ENCODE data around the gene RGS6.

The RGS6 gene

DNA sequence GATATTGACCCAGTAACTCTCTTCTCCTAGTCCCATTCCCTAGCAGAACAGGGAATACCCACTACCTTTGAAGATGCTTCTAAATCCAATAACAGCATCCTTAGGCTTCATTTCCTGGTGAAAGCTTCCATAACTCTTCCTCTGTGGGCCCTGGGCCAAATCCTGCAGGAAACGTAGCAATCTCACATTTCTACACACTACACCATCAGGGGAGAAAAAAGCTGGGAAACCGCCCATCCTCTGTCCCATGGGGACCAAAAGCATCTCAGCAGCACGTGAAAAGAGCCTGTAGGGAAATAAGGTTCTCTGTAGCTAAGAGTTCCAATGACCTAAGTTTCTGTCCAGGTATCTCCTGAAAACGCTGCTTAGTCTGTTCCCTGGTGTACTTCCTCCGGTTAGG is 621.4 kb downstream of the RGS6 start:
- DNase-seq (ENCODE audit: low read depth) = no peak

DNA sequence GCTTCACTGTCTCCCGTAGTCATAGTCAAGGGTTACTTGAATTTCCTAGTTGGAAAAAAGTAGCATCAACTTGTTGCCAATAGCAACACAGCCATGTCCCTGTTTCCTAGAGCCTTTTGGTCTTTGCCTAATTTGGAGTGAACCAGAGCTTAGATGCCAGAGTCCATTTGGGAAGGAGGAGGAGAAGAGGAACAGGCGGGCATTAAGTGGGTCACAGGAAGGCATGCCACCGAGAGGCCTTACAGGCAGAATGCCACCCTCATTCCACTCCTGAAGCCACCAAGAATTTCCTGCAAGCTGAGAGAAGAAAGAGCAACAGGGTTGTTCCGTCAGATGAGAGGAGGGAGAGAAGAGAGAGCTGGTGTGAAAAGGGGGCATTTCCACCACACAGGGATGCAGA is 622.2 kb downstream of the RGS6 start:
- DNase-seq (ENCODE audit: low read depth) = no peak

DNA sequence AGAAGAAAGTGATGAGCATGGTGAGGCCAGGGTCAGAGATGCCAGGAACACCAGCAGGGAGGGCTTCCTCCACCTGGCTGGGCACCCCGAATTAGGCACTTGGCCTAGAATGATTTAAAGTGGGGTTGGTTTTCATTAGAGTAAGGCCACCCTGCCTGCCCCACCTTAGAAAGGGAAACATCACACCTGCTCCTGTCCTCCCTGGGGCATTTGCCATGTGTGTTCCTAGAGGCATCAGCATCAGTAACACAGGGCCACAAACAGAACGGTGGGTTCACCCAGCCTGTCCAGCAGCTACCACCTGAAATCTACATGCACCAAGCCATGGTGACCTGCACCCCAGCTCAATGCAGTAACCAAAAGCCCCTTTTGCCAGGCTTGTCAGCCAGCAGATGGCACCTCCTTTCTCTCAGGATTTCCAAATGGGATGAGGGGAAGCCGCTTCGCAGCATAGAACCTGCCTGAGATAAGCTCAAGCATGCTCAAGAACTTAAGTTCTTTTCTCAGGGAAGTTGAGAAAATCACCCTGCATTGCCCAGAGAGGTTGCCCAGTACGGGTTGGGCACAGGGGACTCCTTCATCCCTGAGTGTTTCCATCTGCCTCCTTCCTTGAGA is 622.9 kb downstream of the RGS6 start:
- DNase-seq (ENCODE audit: low read depth) = no peak

DNA sequence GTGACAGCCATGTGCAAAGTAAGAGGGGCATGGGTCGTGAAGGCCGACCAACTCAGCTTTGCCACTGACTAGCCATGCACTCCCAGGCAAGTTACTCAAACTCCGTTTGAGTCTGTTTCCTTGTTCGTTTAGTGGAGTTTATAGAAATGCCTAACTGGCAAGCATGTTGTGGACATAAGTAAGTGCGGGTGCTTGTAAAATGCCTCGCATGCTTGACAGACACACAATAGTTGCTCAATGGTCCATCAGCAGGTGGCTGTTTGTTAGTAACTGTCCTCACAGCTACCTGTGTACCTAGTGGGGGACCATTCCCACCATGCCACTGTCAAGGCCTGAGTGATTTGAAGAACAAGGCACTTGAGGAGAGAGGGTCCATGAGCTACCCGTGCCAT is 623.4 kb downstream of the RGS6 start:
- no peak for DNase-seq (ENCODE audit: low read depth)

DNA sequence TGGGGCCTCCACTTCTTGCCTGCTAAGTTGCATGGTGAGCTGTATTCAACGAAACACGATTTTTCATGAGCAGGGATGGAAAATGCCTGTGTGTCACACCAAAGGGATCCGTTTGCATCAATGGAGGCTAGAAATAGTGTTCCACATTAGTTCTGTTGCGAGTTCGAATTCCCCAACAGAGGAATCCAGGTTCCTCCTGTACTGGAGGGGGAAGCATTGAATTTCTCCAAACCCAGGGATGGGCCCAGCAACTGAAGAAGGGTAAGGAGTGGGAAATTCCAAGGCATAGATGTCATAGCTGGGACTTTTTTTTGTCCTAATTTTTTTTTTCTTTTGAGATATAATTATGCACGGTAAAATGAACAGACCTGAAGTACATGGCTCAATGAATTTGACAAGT is 625.4 kb downstream of the RGS6 start:
- DNase-seq (ENCODE audit: low read depth) = no peak

DNA sequence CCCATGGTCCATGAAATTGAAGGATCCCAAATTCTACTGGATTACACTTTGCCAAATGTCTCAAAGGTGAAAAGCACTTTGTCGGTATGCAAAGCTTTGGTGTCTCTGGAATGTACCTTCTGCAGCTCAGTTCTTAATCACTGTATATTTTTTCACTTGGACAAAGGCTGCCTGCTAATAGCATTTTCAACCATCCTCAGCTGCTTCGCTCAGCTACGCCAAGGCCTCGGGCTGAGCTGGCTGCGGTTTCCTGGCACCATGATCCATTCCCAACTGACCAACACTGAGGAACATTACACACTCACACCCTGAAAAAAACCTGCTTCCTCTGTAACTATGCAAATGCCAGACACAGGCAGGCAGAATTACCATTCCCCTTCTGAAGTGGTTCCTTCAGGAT is 626.5 kb downstream of the RGS6 start:
- no peak for DNase-seq (ENCODE audit: low read depth)

DNA sequence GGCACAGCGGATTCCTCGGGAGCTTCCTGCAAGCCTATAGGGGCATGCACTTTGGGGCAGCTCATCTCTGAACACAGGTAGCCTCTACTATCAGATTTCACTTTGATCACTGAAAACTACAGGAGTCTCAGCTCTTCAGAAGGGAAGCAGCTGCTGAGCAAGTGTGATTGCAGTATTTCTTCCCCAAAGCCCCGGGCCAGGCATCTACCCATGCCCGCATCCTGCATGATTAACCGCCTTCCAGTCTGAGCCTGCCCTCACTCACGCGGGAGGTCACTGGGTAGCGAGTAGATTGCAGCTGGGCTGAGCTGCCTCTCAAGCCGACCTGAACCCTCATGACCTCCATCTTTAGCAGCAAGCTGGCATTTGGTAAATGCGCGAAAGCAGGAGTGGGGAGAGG is 627.0 kb downstream of the RGS6 start:
- no peak for DNase-seq (ENCODE audit: low read depth)

DNA sequence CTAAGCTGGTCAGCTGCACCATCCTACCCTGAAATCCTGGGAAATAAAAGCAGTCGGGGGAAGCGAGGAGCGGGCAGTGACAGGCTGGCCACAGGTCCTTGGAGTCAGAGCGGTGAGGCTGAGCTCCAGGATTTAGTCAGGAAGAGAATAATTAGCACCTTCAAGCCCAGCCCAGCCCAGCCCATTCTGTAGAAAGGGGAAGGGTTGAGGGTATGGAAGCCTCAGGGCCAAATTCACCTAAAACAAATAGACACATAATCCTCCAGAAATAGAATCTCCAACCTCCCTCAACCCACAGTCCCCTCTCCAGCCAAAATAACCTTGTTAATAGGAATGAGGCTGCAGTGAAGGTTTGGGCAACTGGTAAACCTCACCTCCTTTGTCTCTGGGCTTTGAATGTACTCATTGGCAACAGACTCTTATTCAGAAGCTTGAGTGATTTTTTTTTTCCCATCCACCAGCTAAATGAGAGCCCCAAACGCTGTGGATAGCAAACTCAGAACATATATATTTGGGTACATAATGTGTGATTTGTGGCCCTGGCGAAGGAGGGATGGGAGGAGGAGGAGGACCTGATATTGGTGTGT is 627.5 kb downstream of the RGS6 start:
- DNase-seq (ENCODE audit: low read depth) = no peak

DNA sequence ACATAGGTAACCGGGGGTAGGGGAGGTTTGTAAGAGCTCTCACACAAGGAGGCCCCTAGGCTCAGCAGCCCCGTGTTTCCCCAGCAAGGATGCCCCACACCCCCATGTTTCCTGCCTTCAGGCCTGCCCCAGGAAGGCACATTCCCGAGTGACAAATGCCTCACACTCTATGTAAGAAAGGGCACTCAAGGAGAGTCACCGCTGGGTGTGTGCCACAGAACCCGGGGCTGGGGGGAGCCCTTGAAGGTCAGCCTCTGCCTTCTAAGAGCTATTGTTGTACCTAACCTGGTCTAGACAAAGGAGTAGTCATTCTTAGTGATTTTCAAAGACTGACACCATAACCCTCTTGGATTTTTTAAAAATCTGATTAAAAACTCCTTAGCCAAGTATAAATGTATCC is 628.1 kb downstream of the RGS6 start:
- no peak for DNase-seq (ENCODE audit: low read depth)

DNA sequence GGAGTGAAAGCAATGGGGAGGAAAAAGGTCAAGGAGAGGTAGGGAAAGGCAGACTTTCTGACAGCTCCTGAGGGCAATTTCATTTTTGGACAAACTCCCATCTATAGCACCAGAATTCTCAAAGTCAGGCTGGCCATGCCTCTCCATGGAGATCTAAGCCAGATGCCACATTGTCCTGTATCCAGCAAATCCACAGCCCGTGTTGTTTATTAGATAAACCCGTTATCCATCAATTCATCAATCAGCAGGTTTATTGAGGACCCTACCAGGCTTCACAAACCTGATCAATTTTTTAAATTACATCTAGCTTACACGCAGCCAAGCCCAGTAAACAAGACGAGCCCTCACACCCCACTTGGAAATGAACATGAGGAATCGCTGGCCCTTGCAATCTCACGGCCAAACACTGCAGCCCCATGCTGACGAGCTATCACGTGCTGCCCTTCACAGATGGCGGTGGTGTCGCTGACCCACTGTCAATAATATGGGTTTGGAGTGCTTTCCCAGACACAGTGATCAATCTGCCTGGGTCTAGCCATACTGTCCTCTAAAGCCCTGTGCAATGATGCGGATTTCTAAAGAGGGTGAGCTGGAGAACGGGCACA is 628.8 kb downstream of the RGS6 start:
- no peak for DNase-seq (ENCODE audit: low read depth)

DNA sequence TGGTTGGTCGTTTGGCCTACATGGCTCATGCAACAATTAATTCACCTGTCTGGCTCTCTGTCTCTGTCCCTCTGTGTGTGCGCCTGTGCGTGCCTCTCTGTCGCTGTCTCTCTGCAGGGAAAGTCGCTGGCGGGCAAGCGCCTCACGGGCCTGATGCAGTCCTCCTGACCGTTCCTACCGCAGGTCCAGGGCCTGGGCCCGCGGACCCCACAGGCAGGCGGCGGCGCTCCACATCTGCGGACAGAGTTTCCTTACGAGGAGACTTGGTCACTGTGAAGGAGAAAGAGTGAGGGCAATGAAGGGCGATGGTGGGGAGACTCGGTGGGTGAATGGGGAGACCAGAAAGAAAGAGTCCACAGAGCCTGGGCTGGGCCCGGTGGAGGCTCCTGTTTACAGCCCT is 630.1 kb downstream of the RGS6 start:
- no peak for DNase-seq (ENCODE audit: low read depth)

DNA sequence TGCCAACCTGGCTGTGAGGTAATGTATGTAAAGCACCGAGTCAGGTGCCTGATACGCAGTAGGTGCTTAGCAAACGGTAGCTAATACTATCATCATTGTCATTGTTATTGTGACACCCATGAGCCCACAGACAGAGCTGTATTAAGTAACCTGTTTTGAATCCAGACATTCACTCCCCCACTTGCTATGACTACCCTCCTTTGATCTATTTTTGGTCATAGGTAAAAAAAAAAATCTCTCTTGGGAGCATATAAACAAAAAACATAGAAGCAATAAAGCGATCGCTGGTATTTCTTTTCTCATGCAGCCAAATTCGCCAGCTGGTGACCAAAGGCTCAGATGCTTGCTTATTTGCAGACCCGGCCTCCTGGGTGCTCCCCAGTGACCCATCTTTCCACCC is 631.4 kb downstream of the RGS6 start:
- no peak for DNase-seq (ENCODE audit: low read depth)

DNA sequence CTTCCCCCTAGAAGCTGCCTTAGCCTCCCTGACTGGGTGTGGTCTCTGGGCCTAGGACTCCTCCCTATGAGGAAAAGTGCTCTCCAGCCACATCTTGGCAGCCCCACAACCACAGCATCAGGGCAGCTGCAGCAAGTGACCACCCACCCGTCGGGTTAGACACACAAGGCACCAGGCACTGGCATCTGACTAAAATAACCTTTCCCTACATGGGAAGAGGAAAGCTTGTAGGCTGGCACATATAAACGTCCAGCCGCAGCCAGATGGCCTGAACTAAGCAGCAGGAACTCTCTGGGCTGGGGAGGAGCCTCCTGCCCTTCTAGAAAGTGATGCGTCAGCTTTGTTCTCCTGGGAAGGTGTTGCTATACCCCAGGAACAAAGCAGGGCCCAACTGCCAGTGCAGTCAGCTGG is 632.9 kb downstream of the RGS6 start:
- no peak for DNase-seq (ENCODE audit: low read depth)

DNA sequence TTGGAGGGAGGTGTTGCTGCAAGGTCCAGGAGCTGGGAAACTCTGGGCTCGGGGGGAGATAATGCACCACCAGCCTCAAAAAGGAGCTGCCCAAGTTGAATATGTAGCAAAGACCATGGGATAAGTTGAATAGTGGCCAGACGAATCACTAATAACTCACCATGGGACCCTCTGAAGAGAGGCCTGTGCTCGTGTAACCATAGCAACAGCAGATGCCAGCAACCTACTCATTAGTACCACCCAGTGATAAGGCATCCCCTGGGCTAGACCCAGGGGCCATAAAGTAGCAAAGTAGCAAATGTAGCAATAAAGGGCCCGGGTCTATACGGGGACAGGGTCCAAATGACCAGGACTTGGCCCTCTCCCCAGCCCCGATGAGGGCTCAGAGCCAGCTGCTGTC is 633.7 kb downstream of the RGS6 start:
- DNase-seq (ENCODE audit: low read depth) = no peak

DNA sequence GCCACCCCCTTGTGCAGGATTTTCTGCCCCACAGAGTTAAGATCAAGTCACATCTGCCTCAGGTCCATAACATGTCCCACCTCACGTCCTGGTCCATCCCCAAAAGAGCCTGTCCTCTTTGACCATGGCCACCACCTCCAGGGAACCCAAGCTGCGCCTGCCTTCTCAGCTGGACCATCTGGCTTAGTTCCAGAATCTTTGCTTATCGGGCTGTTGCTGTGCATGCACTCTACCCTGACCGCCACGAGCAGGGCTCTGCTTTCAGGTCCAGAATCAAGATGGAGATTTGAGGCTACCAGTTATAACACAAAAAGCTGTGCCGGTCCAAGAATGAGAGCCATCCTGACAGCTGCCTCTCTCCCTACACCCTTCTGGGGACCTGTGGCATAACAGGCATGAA is 635.0 kb downstream of the RGS6 start:
- DNase-seq (ENCODE audit: low read depth) = no peak

DNA sequence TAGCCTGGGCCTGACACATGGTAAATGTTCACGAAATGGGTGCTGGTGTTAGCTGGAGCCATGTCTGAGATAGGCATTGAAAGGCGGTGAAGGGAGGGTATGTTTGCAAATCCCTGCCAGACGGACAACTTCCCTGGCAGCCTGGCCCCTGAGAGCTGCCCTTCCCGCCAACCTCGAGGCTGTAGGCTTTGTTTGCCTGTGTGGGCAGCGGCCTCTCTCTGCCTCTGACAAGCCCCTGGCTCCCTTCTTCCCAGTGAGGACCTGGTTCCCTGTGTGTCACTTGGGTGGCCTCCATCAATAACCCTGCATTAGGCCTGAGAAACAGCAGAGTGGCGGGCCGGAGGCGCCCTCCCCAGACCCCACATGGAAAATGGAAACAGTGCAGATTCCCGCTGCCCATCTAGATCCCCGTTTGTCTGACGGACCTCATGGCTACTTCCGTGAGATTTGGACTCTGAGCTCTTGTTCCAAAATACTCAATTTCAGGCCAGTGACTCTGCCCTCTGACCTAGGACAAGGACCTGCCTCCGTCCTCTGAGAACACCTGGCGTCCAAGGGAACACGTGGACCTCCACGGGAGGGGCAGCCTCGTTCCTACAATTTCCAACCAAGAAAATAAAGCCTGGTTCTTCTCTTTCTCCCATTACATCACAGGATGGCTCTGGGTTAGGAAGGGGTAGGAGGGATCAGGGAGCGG is 636.2 kb downstream of the RGS6 start:
- no peak for DNase-seq (ENCODE audit: low read depth)

DNA sequence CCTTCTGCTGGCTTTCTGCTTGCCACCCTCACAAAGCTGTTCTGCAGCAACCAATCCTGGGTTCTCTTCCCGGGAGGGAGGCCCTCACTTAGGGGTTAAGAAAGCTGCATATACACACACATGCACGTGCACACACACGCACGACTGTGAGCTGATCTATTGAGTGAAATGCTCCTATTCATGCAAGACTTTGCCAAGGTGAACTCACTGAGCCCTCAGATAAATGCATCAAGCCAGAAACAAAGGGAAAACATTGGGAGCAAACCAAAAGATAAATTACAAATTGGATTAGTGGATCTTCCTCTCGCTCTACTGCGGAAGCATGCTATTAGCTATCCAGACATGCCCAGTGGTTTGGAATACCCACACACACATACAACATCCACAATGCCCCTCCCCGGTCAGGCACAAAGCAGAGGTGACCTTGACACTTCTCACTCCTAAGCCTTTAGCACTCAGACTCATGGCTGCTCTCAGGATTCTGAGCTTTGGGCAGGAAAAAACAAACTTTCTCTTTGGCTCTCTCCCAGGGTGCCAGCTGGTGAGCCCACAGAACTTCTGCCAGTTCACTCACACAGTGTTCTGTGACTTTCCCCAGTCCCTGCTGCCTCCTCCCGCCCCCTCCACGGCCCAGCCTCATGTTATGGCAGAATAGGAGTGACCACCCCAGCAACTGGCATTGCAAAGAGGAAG is 641.6 kb downstream of the RGS6 start:
- no peak for DNase-seq (ENCODE audit: low read depth)

DNA sequence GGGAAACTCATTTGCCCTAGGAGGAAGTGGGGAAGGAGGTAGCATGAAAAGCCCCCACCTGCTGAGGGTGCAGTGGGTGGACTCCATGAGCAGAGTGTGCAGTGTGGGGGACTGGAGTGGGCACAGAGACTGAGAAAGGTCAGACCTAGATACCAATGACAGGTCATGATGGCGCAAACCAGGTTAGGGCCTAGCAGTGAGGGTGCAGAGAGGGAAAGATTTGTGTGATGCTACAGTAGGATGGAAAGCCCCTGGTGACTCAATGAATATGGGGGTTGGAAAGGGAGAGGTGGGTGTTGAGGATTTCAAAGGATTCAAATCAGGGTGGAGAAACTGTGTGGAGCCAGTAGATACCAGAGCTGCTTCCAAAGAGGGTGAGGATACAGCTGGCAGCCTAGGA is 642.5 kb downstream of the RGS6 start:
- no peak for DNase-seq (ENCODE audit: low read depth)

DNA sequence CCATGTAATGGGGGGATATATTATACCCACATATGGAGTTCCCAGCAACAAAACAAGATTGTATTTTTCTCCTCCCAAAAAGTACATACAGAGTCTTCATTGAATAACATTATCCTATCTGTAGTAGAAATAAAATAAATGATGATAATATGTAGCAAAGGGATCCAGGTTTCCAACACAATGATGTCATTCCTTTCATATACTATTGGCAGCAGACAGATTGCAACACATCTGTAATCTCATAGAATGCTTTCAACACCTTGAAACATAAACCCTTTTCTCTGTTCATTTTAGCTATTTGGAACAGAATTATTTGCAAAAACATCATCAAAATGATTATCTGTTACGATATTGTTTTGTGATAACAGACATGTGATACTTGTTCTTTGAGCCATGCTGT is 644.0 kb downstream of the RGS6 start:
- DNase-seq (ENCODE audit: low read depth) = no peak

DNA sequence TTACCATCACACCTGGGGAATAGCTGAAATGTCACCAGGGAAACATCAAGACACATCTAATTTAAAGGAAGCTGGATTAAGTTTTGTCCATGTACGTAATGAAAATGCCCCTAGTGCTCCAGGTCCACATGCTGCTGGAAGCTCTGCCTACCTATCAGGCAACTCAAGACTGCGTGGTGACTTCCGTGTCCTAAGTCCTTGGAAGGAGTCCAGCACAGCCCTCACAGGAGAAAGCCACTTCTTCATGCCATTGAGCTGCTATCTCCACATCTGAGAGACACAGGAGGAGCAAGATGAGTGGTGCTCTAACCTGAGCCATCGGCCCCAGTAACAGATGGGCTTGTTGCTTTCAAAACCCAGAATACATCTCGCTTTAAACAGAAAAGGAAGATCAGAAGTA is 645.3 kb downstream of the RGS6 start:
- DNase-seq (ENCODE audit: low read depth) = no peak

DNA sequence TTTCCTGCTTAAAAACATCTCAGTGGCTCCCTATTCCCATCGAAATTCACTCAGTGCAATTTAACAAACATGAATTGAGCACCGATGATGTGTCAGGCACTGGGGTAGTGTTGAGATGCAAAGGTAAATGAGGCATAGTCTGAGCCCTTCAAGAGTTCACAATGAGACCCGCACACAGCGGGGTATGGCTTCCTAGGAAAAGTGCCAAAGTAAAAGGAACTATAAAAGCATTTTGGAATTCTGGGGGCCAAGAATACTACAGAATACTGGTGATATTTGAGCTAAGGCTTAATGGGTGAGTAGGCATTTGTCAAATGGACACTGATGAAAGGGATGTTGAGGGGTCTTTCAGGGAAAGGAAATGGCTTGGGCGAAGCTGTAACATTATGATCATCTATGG is 646.3 kb downstream of the RGS6 start:
- no peak for DNase-seq (ENCODE audit: low read depth)

DNA sequence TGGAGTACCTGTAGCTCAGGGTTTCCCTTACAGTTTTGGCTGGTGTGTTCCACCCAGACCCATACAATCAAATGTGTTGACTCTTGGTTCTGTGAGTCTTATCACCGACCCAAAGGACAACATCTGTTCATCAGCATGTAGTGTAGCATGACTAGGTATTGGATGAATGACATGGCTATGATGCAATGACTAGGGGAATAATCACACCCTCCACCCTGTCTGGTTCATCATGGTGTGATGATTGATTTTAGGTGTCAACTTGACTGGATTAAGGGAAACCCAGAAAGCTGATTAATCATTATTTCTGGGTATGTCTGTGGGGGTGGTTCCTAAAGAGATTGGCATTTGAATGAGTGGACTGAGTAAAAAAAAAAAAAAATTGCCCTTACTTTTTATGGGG is 650.4 kb downstream of the RGS6 start:
- DNase-seq (ENCODE audit: low read depth) = no peak
